Mesenchymal stem cell (in vitro differentiated cells and primary cell): ENCODE data around the gene SCRN2.

ENCODE experiments used
- DNase-seq: peaks from one replicate; pipeline ENCODE4 v3.0.0-alpha.2; 2013
- H2AFZ ChIP-seq: one replicate; pipeline ENCODE4 v1.6.1; 2013; ENCODE audit warnings: low read depth, mild to moderate bottlenecking, control low read depth, inconsistent platforms, low read length, moderate library complexity
- H2AK5ac ChIP-seq: 2 replicates; pipeline ENCODE4 v1.6.1; 2013; ENCODE audit warnings: low read length, moderate library complexity, mild to moderate bottlenecking, inconsistent platforms; ENCODE audit not compliant: severe bottlenecking
- H2BK120ac ChIP-seq: one replicate; pipeline ENCODE4 v1.6.1; 2013; ENCODE audit warnings: low read depth, mild to moderate bottlenecking, inconsistent platforms, low read length, moderate library complexity
- H2BK12ac ChIP-seq, 2 experiments: one replicate each; pipeline ENCODE4 v1.6.1; 2013; ENCODE audit warnings: inconsistent platforms in 2 of 2, low read length in 2 of 2, mild to moderate bottlenecking in 2 of 2, moderate library complexity in 2 of 2, control low read depth in 1 of 2
- H2BK15ac ChIP-seq: one replicate; pipeline ENCODE4 v1.6.1; 2013; ENCODE audit warnings: mild to moderate bottlenecking, low read depth, inconsistent platforms; ENCODE audit not compliant: poor library complexity, severe bottlenecking
- H2BK5ac ChIP-seq: 2 replicates; pipeline ENCODE4 v1.6.1; 2013; ENCODE audit warnings: low read depth, mild to moderate bottlenecking, low read length, control low read depth, inconsistent platforms; ENCODE audit not compliant: poor library complexity, severe bottlenecking
- H3K14ac ChIP-seq, 2 experiments: one replicate each; pipeline ENCODE4 v1.6.1; 2013; ENCODE audit warnings: inconsistent platforms in 2 of 2, low read length in 2 of 2, control low read depth in 1 of 2, mild to moderate bottlenecking in 1 of 2, moderate library complexity in 1 of 2
- H3K18ac ChIP-seq, 2 experiments: one replicate each; pipeline ENCODE4 v1.6.1; 2013; ENCODE audit warnings: inconsistent platforms in 2 of 2, low read length in 2 of 2, control low read depth in 1 of 2, low read depth in 1 of 2, mild to moderate bottlenecking in 1 of 2
- H3K23ac ChIP-seq, 2 experiments: one replicate each; pipeline ENCODE4 v1.6.1; 2013; ENCODE audit warnings: inconsistent platforms in 2 of 2, low read length in 2 of 2, mild to moderate bottlenecking in 2 of 2, moderate library complexity in 2 of 2, control low read depth in 1 of 2
- H3K27ac ChIP-seq: 2 replicates; pipeline ENCODE4 v1.5.1; 2013; ENCODE audit warnings: mild to moderate bottlenecking, moderate library complexity, low read length, control low read depth, inconsistent platforms; ENCODE audit not compliant: poor library complexity, severe bottlenecking
- H3K27me3 ChIP-seq, 2 experiments: 2 replicates each; pipeline versions ENCODE4 v1.6.1 to v1.7.0; 2013; ENCODE audit warnings: low read length in 2 of 2, mild to moderate bottlenecking in 2 of 2, moderate library complexity in 2 of 2, control low read depth in 1 of 2, inconsistent platforms in 1 of 2; ENCODE audit not compliant: control insufficient read depth in 1 of 2, insufficient read depth in 1 of 2
- H3K36me3 ChIP-seq, 2 experiments: 2 replicates each; pipeline versions ENCODE4 v1.6.1 to v1.7.0; 2013; ENCODE audit warnings: low read length in 2 of 2, control low read depth in 1 of 2, inconsistent platforms in 1 of 2, low read depth in 1 of 2, mild to moderate bottlenecking in 1 of 2; ENCODE audit not compliant: insufficient read depth in 2 of 2, control insufficient read depth in 1 of 2
- H3K4ac ChIP-seq, 2 experiments: one replicate each; pipeline ENCODE4 v1.6.1; 2013; ENCODE audit warnings: inconsistent platforms in 2 of 2, low read length in 2 of 2, mild to moderate bottlenecking in 2 of 2, moderate library complexity in 2 of 2, control low read depth in 1 of 2, low read depth in 1 of 2
- H3K4me1 ChIP-seq: 2 replicates; pipeline ENCODE4 v1.6.1; 2013; ENCODE audit warnings: low read depth, low read length, control low read depth; ENCODE audit not compliant: control insufficient read depth, insufficient read depth
- H3K4me2 ChIP-seq: 2 replicates; pipeline ENCODE4 v1.6.1; 2013; ENCODE audit warnings: low read length, mild to moderate bottlenecking, inconsistent platforms; ENCODE audit not compliant: poor library complexity, severe bottlenecking
- H3K4me3 ChIP-seq, 2 experiments: 2 replicates each; pipeline versions ENCODE4 v1.5.1 to v1.7.0; 2013; ENCODE audit warnings: low read length in 2 of 2, mild to moderate bottlenecking in 2 of 2, control low read depth in 1 of 2, low read depth in 1 of 2; ENCODE audit not compliant: insufficient read depth in 1 of 2
- H3K79me1 ChIP-seq: replicated peaks from 2 replicates; pipeline ENCODE4 v1.6.1; 2013; ENCODE audit warnings: mild to moderate bottlenecking, control low read depth, low read length, inconsistent platforms; ENCODE audit not compliant: poor library complexity, severe bottlenecking
- H3K9ac ChIP-seq: 2 replicates; pipeline ENCODE4 v1.7.0; 2013; ENCODE audit warnings: mild to moderate bottlenecking, low read length, moderate library complexity
- H3K9me3 ChIP-seq: 2 replicates; pipeline ENCODE4 v1.7.0; 2013; ENCODE audit warnings: mild to moderate bottlenecking, low read length; ENCODE audit not compliant: control insufficient read depth
- H4K8ac ChIP-seq: one replicate; pipeline ENCODE4 v1.6.1; 2013; ENCODE audit warnings: inconsistent platforms, mild to moderate bottlenecking, low read length, moderate library complexity
- H4K91ac ChIP-seq: one replicate; pipeline ENCODE4 v1.6.1; 2013; ENCODE audit warnings: mild to moderate bottlenecking, low read length, inconsistent platforms
- WGBS: methylation state at CpG from one replicate; pipeline ENCODE4 v1.1.7; 2013; ENCODE audit warnings: mixed read lengths; 5-methylcytosine and 5-hydroxymethylcytosine counted together

Gene SCRN2

DNA sequence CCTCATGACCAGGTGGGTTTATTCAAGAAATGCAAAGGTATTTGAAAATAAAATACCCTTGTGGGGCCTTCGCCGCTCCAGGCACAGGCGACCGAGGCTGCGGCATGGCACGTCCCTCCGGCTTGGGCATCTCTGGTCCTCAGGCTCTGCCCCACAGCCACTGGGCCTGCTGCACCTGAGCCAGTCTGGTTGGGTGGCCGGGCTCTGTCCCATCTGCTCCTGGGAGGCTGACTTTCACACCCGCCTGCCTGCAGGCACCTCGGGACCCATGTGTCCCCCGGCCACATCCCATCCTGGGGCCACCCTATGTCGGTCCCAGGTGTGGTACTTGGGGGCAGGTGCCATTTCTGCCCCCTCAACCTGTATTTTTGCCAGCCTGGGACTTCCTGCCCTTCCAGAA lies 40.4 kb downstream of the SCRN2 start:
- no peak overlapping the region for H3K23ac ChIP-seq
- H2AFZ ChIP-seq, result no peak overlapping the region
- no peak overlapping the region for H3K9ac ChIP-seq
- no peak overlapping the region for H4K91ac ChIP-seq
- H2BK12ac ChIP-seq, result no peak overlapping the region
- no peak overlapping the region for H2BK120ac ChIP-seq
- no peak overlapping the region for H3K14ac ChIP-seq
- no peak overlapping the region for H2AK5ac ChIP-seq
- no peak for DNase-seq
- 89% methylated on average over 9 of the region's 12 CpGs for WGBS
- no peak overlapping the region for H3K4ac ChIP-seq
- no peaks in the 10 kb centered on the region for H3K36me3 ChIP-seq
- no peak overlapping the region for H4K8ac ChIP-seq
- H3K27ac ChIP-seq, result no peak overlapping the region
- H3K9me3 ChIP-seq, result no peaks in the 10 kb centered on the region
- H3K79me1 ChIP-seq, result no peaks in the 10 kb centered on the region
- H3K18ac ChIP-seq, result no peak overlapping the region
- H3K27me3 ChIP-seq, result peaks cover 28 to 58% of the 10 kb centered on the region in 2 experiments
- no peak overlapping the region for H3K4me3 ChIP-seq
- H2BK15ac ChIP-seq, result no peak overlapping the region
- no peaks in the 10 kb centered on the region for H3K4me1 ChIP-seq
- no peak overlapping the region for H3K4me2 ChIP-seq
- no peak overlapping the region for H2BK5ac ChIP-seq

- no peak overlapping the region for H2BK120ac ChIP-seq
- no peak overlapping the region for H3K14ac ChIP-seq
- no peak overlapping the region for H3K27ac ChIP-seq
- no peaks in the 10 kb centered on the region for H3K79me1 ChIP-seq
- H3K9me3 ChIP-seq, result no peaks in the 10 kb centered on the region
- H3K4me3 ChIP-seq, result no peak overlapping the region
- H2AFZ ChIP-seq, result no peak overlapping the region
- DNase-seq, result no peak
- H3K23ac ChIP-seq, result no peak overlapping the region
- no peak overlapping the region for H3K4me2 ChIP-seq
- H3K36me3 ChIP-seq, result no peaks in the 10 kb centered on the region
- no peak overlapping the region for H3K4ac ChIP-seq
- H2AK5ac ChIP-seq, result no peak overlapping the region
- 67% methylated on average over 2 of the region's 2 CpGs for WGBS
- no peak overlapping the region for H4K91ac ChIP-seq
- no peak overlapping the region for H2BK5ac ChIP-seq
- peaks cover 27 to 61% of the 10 kb centered on the region in 2 experiments for H3K27me3 ChIP-seq
- no peak overlapping the region for H2BK12ac ChIP-seq
- no peak overlapping the region for H3K9ac ChIP-seq
- H2BK15ac ChIP-seq, result no peak overlapping the region
- H3K18ac ChIP-seq, result no peak overlapping the region
- no peaks in the 10 kb centered on the region for H3K4me1 ChIP-seq
- H4K8ac ChIP-seq, result no peak overlapping the region
Measured at GRCh38 chr17:47797797-47798196, 43.3 kb downstream of the SCRN2 start.

- 85% methylated on average over 2 of the region's 6 CpGs for WGBS
- H4K8ac ChIP-seq, result no peak overlapping the region
Measured at GRCh38 chr17:47792979-47793378, 48.1 kb downstream of the SCRN2 start.

DNA sequence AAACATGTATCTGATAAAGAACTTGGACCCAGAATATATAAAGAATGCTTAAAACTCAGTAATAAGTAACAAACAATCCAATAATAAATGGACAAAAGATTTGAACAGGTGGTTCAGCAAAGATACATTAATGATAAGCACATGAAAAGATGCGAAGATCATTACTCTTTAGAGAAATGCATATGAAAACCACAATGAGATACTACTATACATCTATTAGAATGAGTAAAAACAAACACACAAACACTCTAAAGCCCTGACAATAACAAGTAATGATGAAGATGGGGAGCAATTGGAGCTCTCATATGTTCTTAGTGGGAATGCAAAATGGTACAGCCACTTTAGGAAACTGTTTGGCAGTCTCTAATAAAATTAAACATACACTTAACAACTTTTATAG lies 48.6 kb downstream of the SCRN2 start:
- H3K27me3 ChIP-seq, result peaks cover 53 to 74% of the 10 kb centered on the region in 2 experiments
- WGBS, result no CpG with 5 or more reads among the region's 1 CpG
- H2BK15ac ChIP-seq, result no peak overlapping the region
- no peak overlapping the region for H4K91ac ChIP-seq
- no peak overlapping the region for H3K18ac ChIP-seq
- no peak overlapping the region for H3K9ac ChIP-seq
- H2AFZ ChIP-seq, result no peak overlapping the region
- no peak overlapping the region for H2BK5ac ChIP-seq
- H3K4me1 ChIP-seq, result peaks cover 7% of the 10 kb centered on the region
- H2BK120ac ChIP-seq, result no peak overlapping the region
- no peak overlapping the region for H3K23ac ChIP-seq
- no peak overlapping the region for H3K4me3 ChIP-seq
- no peak overlapping the region for H3K4me2 ChIP-seq
- no peak overlapping the region for H2BK12ac ChIP-seq
- H2AK5ac ChIP-seq, result no peak overlapping the region
- no peaks in the 10 kb centered on the region for H3K36me3 ChIP-seq
- no peak overlapping the region for H3K4ac ChIP-seq
- H3K79me1 ChIP-seq, result no peaks in the 10 kb centered on the region
- H4K8ac ChIP-seq, result no peak overlapping the region
- H3K9me3 ChIP-seq, result no peaks in the 10 kb centered on the region
- DNase-seq, result no peak
- H3K14ac ChIP-seq, result no peak overlapping the region
- H3K27ac ChIP-seq, result no peak overlapping the region

More at GRCh38 chr17:47792979-47793378, 48.1 kb downstream of the SCRN2 start:
- H3K79me1 ChIP-seq, result no peaks in the 10 kb centered on the region
- H3K4me2 ChIP-seq, result no peak overlapping the region
- no peak overlapping the region for H3K23ac ChIP-seq
- no peak overlapping the region for H3K18ac ChIP-seq
- no peaks in the 10 kb centered on the region for H3K36me3 ChIP-seq
- DNase-seq, result no peak
- H3K4ac ChIP-seq, result no peak overlapping the region
- H3K14ac ChIP-seq, result no peak overlapping the region
- H3K9me3 ChIP-seq, result no peaks in the 10 kb centered on the region
- peaks cover 7% of the 10 kb centered on the region for H3K4me1 ChIP-seq
- no peak overlapping the region for H2AFZ ChIP-seq
- H2BK5ac ChIP-seq, result no peak overlapping the region
- no peak overlapping the region for H3K27ac ChIP-seq
- H2BK15ac ChIP-seq, result no peak overlapping the region
- H3K9ac ChIP-seq, result no peak overlapping the region
- H2BK12ac ChIP-seq, result no peak overlapping the region
- peaks cover 49 to 69% of the 10 kb centered on the region in 2 experiments for H3K27me3 ChIP-seq
- H2BK120ac ChIP-seq, result no peak overlapping the region
- no peak overlapping the region for H3K4me3 ChIP-seq
- H4K91ac ChIP-seq, result no peak overlapping the region
- H2AK5ac ChIP-seq, result no peak overlapping the region
